A673 (cell line): ENCODE data around the gene SPG11.

Source experiments
- EZH2 ChIP-seq: fragments of 200-600 bp; sonication (generic); IDR thresholded peaks from 2 replicates; pipeline ENCODE4 v1.6.1; 2017; ENCODE audit warnings: borderline replicate concordance, low read depth, mild to moderate bottlenecking, mixed read lengths, antibody characterized with exemption, low read length; ENCODE audit not compliant: poor library complexity, severe bottlenecking
- TF ChIP-seq, protein P1 (sequence below): fragments of 300-800, 200-600 bp; sonication (generic); conservative IDR thresholded peaks from 2 replicates; pipeline ENCODE4 v1.5.1; 2017; ENCODE audit warnings: low read depth, mild to moderate bottlenecking, antibody characterized with exemption, low read length, moderate library complexity, mixed read lengths

DNA sequence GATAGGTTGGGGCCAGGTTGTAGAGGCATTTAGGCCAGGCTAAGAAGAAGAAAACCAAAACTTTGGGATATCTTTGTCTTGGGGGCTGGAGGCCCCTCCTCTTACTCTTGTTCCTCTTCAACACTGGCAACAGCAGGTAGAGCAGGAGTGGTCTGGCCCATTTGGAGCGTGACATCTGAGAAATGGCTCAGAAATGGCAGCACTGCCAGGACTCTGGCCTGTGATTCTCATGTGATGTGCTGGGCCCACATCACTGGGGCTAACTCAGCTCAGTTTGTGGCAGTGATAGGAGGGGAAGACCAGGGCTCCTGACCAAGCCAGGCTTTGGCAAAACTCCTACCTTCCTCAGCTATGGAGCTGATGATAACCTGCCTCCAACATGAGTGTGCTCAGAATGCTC is 29.2 kb upstream of the SPG11 start:
- TF ChIP-seq EZH2, result no peak
- TF ChIP-seq, protein P1, sequence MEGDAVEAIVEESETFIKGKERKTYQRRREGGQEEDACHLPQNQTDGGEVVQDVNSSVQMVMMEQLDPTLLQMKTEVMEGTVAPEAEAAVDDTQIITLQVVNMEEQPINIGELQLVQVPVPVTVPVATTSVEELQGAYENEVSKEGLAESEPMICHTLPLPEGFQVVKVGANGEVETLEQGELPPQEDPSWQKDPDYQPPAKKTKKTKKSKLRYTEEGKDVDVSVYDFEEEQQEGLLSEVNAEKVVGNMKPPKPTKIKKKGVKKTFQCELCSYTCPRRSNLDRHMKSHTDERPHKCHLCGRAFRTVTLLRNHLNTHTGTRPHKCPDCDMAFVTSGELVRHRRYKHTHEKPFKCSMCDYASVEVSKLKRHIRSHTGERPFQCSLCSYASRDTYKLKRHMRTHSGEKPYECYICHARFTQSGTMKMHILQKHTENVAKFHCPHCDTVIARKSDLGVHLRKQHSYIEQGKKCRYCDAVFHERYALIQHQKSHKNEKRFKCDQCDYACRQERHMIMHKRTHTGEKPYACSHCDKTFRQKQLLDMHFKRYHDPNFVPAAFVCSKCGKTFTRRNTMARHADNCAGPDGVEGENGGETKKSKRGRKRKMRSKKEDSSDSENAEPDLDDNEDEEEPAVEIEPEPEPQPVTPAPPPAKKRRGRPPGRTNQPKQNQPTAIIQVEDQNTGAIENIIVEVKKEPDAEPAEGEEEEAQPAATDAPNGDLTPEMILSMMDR, result no peak
